Ureter (tissue), 1 donor: Measurements from ENCODE around the gene FNTB. TPM values are rescaled to one million over a fixed set of nuclear protein-coding genes. Genes with fewer than 3 reads are reported as not detected.
"Not testable (repeated sequence)": the region's sequence is repeated elsewhere in the genome, so short reads cannot be mapped to it uniquely, and the experiment has no call there.

Source experiments
- DNase-seq: peaks from one replicate; pipeline ENCODE4 v3.0.0-alpha.2; 2020; ENCODE audit warnings: low spot score
- total RNA-seq: library from RNA; stranded (reverse); gene quantifications from one replicate; pipeline ENCODE4 v1.2.4, GENCODE V29; 2023
- donor health status: DM: yes; HTN: yes; CAD: no.

FNTB gene
- total RNA-seq, 1 donor from 2014 or later, result 28.3 TPM

GRCh38 chr14:65084554-65085505 is 98.1 kb downstream of the FNTB start:
- no peak for DNase-seq

- DNase-seq, result not testable (repeated sequence)
Observed at GRCh38 chr14:65086686-65087085, 100.0 kb downstream of the FNTB start.

- not testable (repeated sequence) for DNase-seq
Observed at GRCh38 chr14:65087835-65088234, 101.1 kb downstream of the FNTB start.

GRCh38 chr14:65092349-65092748 is 105.7 kb downstream of the FNTB start:
- DNase-seq, result no peak

GRCh38 chr14:65095633-65096205 is 109.0 kb downstream of the FNTB start:
- peak; percentile 83 for DNase-seq

- DNase-seq, result no peak
Observed at GRCh38 chr14:65096323-65097089, 109.8 kb downstream of the FNTB start.

DNA sequence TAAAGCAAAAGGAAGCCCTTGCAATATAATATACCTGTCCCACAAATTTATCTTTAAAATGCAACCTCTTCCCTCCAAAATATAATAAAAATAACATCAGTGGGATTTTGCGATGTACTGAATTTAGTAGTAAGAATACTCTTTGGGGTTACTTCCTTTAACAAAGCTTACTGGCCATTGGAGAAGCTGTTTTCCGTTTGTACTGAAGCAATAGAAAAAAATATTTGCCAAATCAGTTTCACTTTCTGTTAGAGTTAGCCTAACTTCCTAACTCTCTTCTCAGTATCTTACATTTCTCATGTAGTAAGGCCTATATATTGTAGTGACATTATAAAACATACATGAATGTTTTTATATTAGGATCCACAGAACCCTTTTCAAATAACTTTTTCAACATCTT is 111.9 kb downstream of the FNTB start:
- no peak for DNase-seq

DNA sequence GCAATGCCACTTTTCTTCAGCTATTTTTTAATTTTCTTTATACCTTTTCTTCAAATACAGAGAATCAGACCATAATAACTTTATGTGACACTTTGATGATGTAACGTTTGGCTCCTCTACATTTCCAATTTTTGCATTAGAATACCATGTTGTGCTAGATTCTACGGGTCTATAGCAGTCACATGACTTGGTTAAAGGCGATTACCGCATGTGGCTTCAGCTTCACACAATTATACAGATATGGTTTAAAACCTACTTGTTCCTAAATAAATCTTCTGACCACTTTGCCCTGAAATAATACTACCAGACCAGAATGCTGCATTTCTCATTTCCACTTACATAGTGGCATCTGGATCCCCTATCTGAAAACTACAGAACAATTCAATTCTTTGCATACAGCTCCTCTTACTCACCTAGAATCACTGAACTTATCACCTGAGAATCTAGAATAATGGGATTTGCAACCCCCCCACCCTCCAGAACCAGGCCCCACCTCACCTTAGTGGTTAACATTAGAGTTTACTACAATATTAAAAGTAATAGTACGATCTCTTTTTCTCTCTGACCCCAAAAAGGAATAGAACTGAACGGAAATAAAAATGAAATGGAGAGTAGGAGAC is 114.3 kb downstream of the FNTB start:
- no peak for DNase-seq

DNA sequence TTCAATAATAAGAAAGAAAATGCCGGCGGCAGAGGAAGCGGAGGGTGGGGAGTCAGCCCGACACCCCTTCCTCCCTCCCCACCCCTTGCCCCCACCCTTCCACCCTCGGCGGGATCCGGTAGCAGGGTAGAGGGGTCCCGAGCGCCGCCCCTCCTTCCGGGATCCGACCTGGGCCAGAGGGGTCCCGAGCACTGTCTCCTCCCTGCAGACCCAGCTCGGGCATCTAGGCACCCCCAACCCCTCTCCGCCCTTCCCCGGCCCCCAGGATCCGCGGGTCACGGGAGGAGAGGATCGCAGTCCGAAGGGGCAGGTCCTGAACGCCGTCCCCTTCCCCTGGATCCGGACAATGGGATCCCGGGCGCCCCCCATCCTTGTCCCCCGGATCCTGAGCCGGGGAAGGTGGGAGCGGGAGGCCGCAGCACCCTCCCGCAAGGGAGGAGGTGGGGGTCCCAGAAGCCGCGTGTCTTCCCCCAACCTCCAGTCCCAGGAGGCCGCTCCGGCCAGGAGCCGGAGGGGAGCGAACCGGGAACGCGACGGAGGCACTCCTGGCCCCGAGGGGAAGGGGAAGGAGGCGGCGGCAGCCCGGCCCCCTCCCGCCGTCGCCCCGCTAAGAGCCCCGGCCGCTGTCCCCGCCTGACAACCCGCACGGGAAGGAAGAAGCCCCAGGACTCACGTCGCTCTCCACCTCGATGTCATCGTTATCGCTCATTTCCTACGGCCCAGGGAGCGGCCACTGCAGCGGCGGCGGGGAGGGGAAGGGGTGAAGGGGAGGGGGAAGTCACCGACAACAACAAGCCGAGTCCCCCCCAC is 115.1 kb downstream of the FNTB start:
- peak; percentile 59 for DNase-seq

DNA sequence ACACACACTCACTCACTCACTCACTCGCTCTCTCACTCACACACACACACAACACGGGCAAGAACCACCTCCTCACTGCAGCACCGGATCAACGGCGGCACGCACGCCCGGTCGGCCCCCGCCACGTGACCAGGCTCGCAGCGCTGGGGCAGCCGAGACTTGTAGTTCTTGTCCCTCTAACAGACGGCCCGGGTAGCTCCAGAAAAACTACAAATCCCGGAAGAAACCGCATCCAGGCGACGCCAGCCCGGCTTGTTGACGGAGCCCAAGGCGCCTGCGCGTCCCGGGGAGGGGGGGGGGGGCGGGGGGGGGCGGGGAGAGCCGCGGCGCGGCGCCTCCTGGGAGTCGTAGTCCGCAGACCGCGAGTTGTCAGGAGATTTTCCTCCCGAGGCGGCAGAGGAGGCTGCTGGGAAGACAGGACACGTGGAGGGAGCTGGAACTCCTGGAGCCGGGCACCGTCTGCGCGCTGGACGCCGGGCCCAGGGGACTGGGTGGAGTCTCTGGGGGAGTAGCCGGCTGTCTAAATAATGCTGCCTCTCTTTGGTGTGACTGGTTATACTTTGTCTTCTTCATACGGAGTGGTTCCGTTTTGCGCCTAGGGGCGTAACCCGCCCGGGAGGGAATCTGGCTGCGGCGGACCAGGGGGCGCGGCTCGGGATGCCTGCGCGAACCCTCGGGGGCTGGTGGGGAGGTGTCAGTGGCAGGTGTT is 115.9 kb downstream of the FNTB start, which contains the start of gene MAX:
MAX (minus strand) TSS at position 77 of the 709 bp plus-strand sequence. CDS start 178 bp downstream, outside the sequence.
- DNase-seq, result peak; percentile 99

DNA sequence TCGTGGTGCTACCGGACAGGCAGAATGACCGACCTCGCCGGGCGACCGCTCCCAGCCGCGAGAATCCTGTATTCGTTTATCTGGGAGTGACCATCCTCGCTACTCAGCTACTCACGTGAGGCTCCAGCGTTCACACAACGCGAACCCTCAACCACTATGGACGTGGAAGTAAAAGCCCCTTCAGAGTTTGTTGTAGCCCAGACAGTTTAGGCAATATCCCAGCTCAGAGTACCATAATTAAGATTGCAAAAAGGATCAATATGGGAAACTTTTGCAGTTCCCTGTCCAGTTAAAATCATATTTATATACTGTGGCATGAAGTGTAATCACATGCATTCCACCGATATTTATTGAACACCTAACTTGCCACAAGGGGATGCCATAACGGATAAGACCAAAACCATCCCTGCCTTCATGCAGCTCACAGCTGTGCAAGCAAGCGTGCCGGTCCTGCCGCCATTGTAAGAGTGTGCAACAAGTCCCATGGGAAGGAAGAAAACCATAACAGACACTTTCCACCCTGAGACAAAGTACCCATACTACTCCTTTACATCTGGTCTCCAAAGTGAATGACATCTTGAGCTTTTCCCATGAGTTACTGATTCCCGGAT is 116.6 kb downstream of the FNTB start:
- no peak for DNase-seq

DNA sequence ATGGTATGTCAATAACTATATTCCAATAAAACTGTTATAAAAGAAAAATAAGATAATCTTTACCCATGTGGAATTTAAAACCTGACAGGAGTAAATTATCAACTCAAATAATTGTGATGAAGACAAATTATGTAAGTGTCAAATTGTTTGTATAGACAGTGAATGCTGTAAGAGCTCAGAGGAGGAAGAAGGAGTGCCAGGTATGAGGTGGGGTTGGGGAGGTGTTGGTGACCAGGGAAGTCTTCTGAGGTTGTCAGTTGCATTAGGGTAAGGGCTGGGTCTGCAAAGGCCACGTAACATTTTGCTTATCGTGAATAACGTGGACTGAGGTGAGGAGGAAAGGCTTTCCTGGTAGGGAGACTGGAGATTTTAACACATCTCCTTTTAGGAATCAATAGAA is 118.1 kb downstream of the FNTB start:
- DNase-seq, result no peak

DNA sequence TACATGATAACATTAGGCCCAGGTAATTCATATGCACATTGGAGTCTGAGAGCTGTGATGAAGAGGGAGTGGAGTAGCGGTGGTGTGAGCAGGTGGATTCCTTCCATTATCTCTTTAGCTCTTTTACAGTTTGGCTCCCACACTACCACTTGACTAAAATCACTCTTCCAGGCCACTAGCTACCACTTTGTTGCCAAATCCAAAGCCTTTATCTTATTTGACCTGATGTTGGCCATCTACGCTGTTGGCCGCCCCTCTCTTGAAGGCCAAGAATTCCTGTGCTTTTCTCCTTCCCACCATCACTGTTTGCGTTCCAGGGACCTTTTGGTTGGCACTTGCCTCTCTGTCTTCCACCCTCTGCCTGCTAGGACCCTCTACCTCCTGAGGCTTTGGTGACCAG is 119.6 kb downstream of the FNTB start:
- DNase-seq, result no peak

DNA sequence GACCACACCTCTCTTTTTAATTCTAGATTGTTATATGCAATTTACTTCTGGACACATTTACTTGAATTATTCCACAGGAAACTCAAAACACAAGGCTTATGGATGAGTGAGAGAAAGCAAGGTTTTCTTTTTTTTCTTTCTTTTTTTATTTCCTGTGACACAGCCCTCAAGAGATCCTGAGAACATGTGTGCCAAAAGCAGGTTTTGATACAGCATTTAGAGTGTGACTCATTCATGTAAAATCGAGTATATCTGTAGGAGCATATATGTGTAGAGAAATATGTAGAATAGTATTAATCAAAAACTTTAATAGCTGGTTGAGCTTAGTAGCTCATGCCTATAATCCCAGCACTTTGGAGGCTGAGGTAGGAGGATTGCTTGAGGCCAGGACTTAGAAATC is 120.0 kb downstream of the FNTB start:
- DNase-seq, result no peak

GRCh38 chr14:65107200-65107599 is 120.5 kb downstream of the FNTB start:
- no peak for DNase-seq

DNA sequence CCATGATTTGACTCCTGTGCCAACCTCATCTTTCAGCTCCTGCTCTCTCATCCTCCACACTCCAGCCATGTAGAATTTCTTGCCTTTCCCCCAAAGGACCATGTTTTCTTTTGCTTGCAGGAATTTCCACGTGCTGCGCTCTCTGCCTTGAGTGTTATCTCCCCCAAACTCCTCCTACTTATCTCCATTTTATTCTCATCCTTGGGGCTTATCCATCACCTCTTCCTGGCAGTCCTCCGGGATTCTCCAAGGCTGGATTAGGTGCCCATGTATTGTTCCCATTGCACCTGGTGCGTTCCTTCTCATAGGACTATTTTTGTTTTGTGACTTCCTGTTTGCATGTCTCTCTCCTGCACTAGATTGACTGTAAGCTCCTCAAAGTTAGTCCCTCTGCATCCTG is 122.7 kb downstream of the FNTB start:
- DNase-seq, result no peak

DNA sequence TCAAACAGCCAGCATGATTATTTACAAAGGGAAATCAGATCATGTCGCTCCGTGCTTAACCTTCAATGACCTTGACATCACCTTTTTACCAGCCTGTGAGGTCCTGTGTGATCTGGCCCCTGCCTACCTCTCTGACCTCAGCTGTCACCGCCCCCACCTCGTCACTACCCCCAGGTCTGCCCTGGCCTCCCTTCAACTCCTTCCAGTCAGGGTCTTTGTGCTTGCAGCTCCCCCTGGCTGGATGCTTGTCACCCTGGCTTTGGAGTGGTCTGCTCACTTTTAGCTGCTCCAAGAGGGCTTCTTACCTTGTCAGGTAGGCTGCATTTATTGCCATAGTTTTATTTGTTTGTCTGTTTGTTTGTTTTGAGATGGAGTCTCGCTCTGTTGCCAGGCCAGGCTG is 123.8 kb downstream of the FNTB start:
- DNase-seq, result no peak
